Prostate gland (tissue), 2 donors: ENCODE results near the gene GPR108. TPM values are rescaled to one million over a fixed set of nuclear protein-coding genes. Genes with fewer than 3 reads are reported as not detected.
"Not testable (repeated sequence)": the region's sequence is repeated elsewhere in the genome, so short reads cannot be mapped to it uniquely, and the experiment has no call there.

Experiments used
- DNase-seq: peaks from one replicate; pipeline ENCODE4 v3.0.0-alpha.2; 2019; ENCODE audit warnings: low spot score
- H3K27ac ChIP-seq, 2 donors: fragments of 200-600 bp; sonication (generic); 2 replicates each; pipeline ENCODE4 v1.5.1; 2017 to 2019
- H3K27me3 ChIP-seq: fragments of 200-600 bp; sonication (generic); replicated peaks from 2 replicates; pipeline ENCODE4 v1.5.1; 2019; ENCODE audit not compliant: insufficient read depth
- H3K36me3 ChIP-seq, 2 donors: fragments of 200-600 bp; sonication (generic); 1 replicate in 1 of 2; 2 replicates in 1 of 2; pipeline versions ENCODE4 v1.5.1 to v1.8.1; 2017 to 2019
- H3K4me1 ChIP-seq: fragments of 200-600 bp; sonication (generic); replicated peaks from 2 replicates; pipeline ENCODE4 v1.5.1; 2019
- H3K4me3 ChIP-seq, 2 donors: fragments of 200-600 bp; sonication (generic); 2 replicates each; pipeline ENCODE4 v1.5.1; 2017 to 2019
- H3K9me3 ChIP-seq: fragments of 200-600 bp; sonication (generic); 2 replicates; pipeline ENCODE4 v1.5.1; 2017
- POLR2A ChIP-seq: fragments of 450-650 bp; IDR thresholded peaks from one replicate; pipeline ENCODE4 v1.6.1; 2016; ENCODE audit warnings: antibody characterized with exemption, mild to moderate bottlenecking
- POLR2AphosphoS5 ChIP-seq: sonication (generic); formaldehyde crosslinking; IDR thresholded peaks from one replicate; pipeline ENCODE4 v1.6.1; 2017; ENCODE audit warnings: antibody characterized with exemption
- WGBS: methylation state at CpG from one replicate; pipeline ENCODE4 v1.1.5; 2018; 5-methylcytosine and 5-hydroxymethylcytosine counted together
- intact Hi-C: fragments of 100-400 bp; cut with DNase I; formaldehyde crosslinking; loops from one replicate; pipeline ENCODE4 v1.14.2; 2022
- total RNA-seq, 2 donors: library from RNA; depleted of rRNA; stranded (reverse); fragments of >200 nt; gene quantifications; one replicate each; pipeline ENCODE4 v1.1.0, GENCODE V29; 2016
- TF ChIP-seq, protein P1 (sequence below), 4 experiments: fragments of 200-600 bp in 2 of 4; fragments of 450-650 bp in 2 of 4; sonication (generic) in 2 of 4; IDR thresholded peaks; 1 replicate in 3 of 4; 2 replicates in 1 of 4; pipeline ENCODE4 v1.5.1; 2016 to 2019; ENCODE audit warnings: antibody characterized with exemption in 4 of 4, mild to moderate bottlenecking in 2 of 4, moderate library complexity in 2 of 4

Gene GPR108
- total RNA-seq, 2 donors from 2014 or later, result 62.7 to 98.0 TPM

- H3K27me3 ChIP-seq, result no peaks in the 10 kb centered on the region
- H3K36me3 ChIP-seq, result no peaks in the 10 kb centered on the region
- no peak for DNase-seq
- H3K27ac ChIP-seq, result no peak overlapping the region
- H3K4me1 ChIP-seq, result no peaks in the 10 kb centered on the region
- no peaks in the 10 kb centered on the region for H3K9me3 ChIP-seq
- intact Hi-C loops, result no loop called here
- no peak overlapping the region for H3K4me3 ChIP-seq
- 83% methylated on average over 11 of the region's 11 CpGs for WGBS
- no peak for TF ChIP-seq POLR2A
- no peak for TF ChIP-seq POLR2AphosphoS5
- TF ChIP-seq, protein P1, sequence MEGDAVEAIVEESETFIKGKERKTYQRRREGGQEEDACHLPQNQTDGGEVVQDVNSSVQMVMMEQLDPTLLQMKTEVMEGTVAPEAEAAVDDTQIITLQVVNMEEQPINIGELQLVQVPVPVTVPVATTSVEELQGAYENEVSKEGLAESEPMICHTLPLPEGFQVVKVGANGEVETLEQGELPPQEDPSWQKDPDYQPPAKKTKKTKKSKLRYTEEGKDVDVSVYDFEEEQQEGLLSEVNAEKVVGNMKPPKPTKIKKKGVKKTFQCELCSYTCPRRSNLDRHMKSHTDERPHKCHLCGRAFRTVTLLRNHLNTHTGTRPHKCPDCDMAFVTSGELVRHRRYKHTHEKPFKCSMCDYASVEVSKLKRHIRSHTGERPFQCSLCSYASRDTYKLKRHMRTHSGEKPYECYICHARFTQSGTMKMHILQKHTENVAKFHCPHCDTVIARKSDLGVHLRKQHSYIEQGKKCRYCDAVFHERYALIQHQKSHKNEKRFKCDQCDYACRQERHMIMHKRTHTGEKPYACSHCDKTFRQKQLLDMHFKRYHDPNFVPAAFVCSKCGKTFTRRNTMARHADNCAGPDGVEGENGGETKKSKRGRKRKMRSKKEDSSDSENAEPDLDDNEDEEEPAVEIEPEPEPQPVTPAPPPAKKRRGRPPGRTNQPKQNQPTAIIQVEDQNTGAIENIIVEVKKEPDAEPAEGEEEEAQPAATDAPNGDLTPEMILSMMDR (IDR thresholded peaks at IDR 0.05), result no peak
Observed at GRCh38 chr19:6774821-6775707, 37.7 kb upstream of the GPR108 start.

DNA sequence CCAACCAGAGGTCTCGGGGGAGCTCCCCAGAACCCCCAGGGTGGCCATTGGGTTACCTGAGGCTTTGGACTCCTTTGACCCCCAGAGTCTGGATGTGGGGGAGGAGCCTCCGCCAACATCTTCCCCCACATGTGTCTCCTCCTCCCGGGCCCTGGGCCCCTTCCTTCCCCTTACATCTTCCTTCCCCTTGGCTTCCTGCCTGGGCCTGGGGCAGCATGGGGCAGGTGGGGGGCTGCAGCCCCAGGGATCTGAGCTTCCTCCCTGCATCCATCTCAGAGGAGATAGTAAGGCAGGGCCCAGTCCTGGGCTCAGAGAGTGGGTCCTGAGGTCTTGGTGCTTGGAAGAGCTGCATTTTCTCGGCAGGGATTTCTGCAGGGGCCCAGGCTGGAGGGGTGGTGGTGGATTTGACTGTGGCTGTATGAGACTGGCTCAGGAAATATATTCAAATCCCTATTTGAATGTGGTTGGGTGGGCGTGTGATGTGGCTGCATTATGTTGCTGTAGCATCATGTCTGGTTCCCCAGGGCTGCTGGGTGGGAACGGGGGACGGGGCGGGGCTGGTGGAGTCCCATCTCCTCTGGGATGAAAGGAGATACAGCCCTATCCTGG, 36.0 kb upstream of the GPR108 start:
- H3K27me3 ChIP-seq, result no peaks in the 10 kb centered on the region
- no peak for DNase-seq
- no peaks in the 10 kb centered on the region for H3K4me1 ChIP-seq
- H3K4me3 ChIP-seq, result peak overlapping the region; percentile 21 to 22
- no peaks in the 10 kb centered on the region for H3K9me3 ChIP-seq
- 56% methylated on average over 8 of the region's 8 CpGs for WGBS
- TF ChIP-seq POLR2A, result no peak
- no peak for TF ChIP-seq POLR2AphosphoS5
- TF ChIP-seq, protein P1 (IDR thresholded peaks at IDR 0.05), result no peak
- intact Hi-C loops, result no loop called here
- no peaks in the 10 kb centered on the region for H3K36me3 ChIP-seq
- H3K27ac ChIP-seq, result no peak overlapping the region

DNA sequence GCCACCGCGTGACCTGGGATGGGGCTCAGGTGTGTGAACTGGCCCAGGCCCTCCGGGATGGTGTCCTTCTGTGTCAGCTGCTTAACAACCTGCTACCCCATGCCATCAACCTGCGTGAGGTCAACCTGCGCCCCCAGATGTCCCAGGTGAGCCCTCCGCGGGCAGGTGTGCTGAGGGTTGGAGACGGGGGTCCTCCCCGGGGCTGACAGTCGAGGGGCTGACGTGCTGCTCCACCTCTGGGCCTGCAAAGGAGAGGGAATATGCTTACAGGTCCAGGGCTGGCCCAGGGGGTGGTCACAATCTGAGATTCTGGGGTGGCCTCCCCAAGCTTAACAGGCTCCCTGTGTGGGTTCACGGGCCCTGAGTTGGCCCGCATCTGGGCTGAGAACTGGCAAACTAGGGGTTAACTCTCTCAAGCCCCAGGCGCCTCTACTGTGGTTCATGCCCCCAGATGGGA, 35.5 kb upstream of the GPR108 start:
- DNase-seq, result no peak
- intact Hi-C loops, result no loop called here
- 60% methylated on average over 14 of the region's 14 CpGs for WGBS
- no peaks in the 10 kb centered on the region for H3K4me1 ChIP-seq
- TF ChIP-seq POLR2AphosphoS5, result no peak
- TF ChIP-seq, protein P1 (IDR thresholded peaks at IDR 0.05), result no peak
- TF ChIP-seq POLR2A, result no peak
- H3K9me3 ChIP-seq, result no peaks in the 10 kb centered on the region
- no peaks in the 10 kb centered on the region for H3K27me3 ChIP-seq
- peak overlapping the region; percentile 21 to 22 for H3K4me3 ChIP-seq
- no peaks in the 10 kb centered on the region for H3K36me3 ChIP-seq
- H3K27ac ChIP-seq, result no peak overlapping the region

DNA sequence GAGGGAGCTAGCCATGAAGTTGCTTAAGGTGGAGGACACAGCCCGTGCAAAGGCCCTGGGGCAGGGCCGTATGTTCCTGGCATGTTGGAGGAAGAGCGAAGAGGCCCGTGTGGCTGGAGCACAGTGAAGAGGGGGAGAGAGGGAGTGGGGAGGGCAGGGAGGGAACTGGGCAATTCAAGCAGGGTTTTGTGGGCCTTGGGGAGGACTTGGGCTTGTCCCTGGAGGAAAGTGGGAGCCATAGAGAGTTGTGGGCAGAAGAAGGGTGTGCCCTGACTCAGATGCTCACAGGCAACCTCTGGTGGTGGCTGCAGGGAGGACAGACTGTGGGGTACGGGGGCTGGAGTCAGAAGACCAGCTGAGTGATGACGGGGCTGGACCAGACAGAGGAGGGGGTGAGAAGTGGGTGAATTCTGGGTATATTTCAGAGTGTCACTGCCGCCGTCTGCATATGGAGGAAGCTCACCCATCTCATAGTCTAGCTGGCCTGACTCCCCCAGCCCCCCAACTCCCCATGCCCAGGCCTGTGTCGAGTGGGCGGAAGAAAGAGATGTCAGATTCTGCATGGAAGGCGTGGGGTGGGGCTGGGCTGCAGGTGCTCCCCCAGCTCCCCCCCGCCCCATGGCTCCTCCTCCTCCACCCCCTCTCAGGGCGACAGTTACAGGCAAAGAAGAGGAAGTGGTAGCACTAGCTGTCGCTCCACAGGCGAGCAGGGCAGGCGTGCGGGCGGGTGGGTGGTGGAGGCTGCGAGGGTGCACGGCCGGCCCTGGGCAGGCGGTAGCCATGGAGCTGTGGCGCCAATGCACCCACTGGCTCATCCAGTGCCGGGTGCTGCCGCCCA, 34.9 kb upstream of the GPR108 start, which contains the start of gene VAV1:
VAV1 (plus strand) TSS at position 681 of the 838 bp plus-strand sequence; CDS start at position 781, 100 bp downstream.
- Histone ChIP-seq H3K27ac (no peak within 1 kb of the TSS), H3K4me1 (no peaks in the 10 kb centered on the region), H3K27me3 (no peaks in the 10 kb centered on the region), H3K9me3 (no peaks in the 10 kb centered on the region), H3K4me3 (peak within 1 kb of the TSS; percentile 21 to 22), H3K36me3 (no peaks in the 10 kb centered on the region)
- peak; percentile 27 for DNase-seq
- peak; percentile 33 for TF ChIP-seq POLR2A
- TF ChIP-seq, protein P1 (IDR thresholded peaks at IDR 0.05), result peak in 1 of 4 experiments; percentile 17
- TF ChIP-seq POLR2AphosphoS5, result no peak
- 38% methylated on average over 19 of the region's 25 CpGs for WGBS
- intact Hi-C loops, result no loop called here

DNA sequence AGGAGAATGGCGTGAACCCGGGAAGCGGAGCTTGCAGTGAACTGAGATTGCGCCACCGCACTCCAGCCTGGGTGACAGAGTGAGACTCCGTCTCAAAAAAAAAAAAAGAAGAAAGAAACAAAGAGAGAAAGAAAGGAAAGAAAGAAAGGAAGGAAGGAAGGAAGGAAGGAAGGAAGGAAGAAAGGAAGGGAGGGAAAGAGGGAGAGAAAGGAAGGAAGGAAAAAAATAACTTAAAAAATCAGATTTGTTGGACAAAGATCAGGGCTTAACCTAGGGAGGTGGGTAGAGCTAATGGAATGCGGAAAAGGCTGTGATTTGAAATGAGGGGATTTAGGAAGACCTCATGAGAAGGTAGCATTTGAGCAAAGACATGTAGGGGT, 34.3 kb upstream of the GPR108 start:
- intact Hi-C loops, H3K9me3 ChIP-seq: not testable (repeated sequence)
- WGBS, result 96% methylated on average over 7 of the region's 7 CpGs

More for the DNA sequence above, 34.3 kb upstream of the GPR108 start:
- H3K4me3 ChIP-seq, H3K27ac ChIP-seq, H3K4me1 ChIP-seq, H3K36me3 ChIP-seq, DNase-seq, H3K27me3 ChIP-seq: not testable (repeated sequence)
